ENCODE results near the gene MCUB. TPM values are rescaled to one million over a fixed set of nuclear protein-coding genes. Genes with fewer than 3 reads are reported as not detected.

The MCUB gene
- total and polyA plus RNA-seq, 9 of the 15 experiments (the other 6 are each of a cell fraction or from before 2014, with no cell fraction given) = 1.4 to 21.5 (median 5.4) TPM

GRCh38 chr4:109545401-109545800, 14.6 kb upstream of the MCUB start (continued):
- TF ChIP-seq E2F4 (CRISPR knock-in tag; IDR thresholded peaks at IDR 0.05; ENCODE audit: low read depth) = no peak
- no peak for TF ChIP-seq MXD1 (CRISPR knock-in tag; IDR thresholded peaks at IDR 0.05; ENCODE audit: borderline replicate concordance, poor library complexity, severe bottlenecking)
- no peak for TF ChIP-seq TAF7 (tag; IDR thresholded peaks at IDR 0.05)

GRCh38 chr4:109547394-109547793, 12.7 kb upstream of the MCUB start:
- TF ChIP-seq ZNF134 (CRISPR knock-in tag; conservative IDR thresholded peaks at IDR 0.05) = no peak
- no peak for TF ChIP-seq SNRNP70 (optimal IDR thresholded peaks at IDR 0.05; ENCODE audit: low read depth, low read length)
- TF ChIP-seq SRF (CRISPR knock-in tag; IDR thresholded peaks at IDR 0.05) = no peak
- TF ChIP-seq NFE2 (IDR thresholded peaks at IDR 0.05; ENCODE audit: low read depth) = no peak
- TF ChIP-seq KAT2B (IDR thresholded peaks at IDR 0.05; ENCODE audit: low read depth, low read length) = no peak
- TF ChIP-seq CREB1 (IDR thresholded peaks at IDR 0.05) = no peak
- no peak for TF ChIP-seq CREB1 (CRISPR knock-in tag; IDR thresholded peaks at IDR 0.05)
- TF ChIP-seq DMBX1 (CRISPR knock-in tag; IDR thresholded peaks at IDR 0.05; ENCODE audit: borderline replicate concordance) = no peak
- no peak for TF ChIP-seq ZBED1 (IDR thresholded peaks at IDR 0.05)
- TF ChIP-seq ZKSCAN3 (CRISPR knock-in tag; IDR thresholded peaks at IDR 0.05) = no peak
- Histone ChIP-seq H3K79me2 (ENCODE audit: control insufficient read depth, insufficient read depth, low read length) (no peaks in the 10 kb centered on the region), H4K20me1 (replicated peaks; ENCODE audit: control insufficient read depth, insufficient read depth, low read length) (no peaks in the 10 kb centered on the region), H3K4me3 (no peak overlapping the region), H3K9ac (ENCODE audit: insufficient read depth in 1 of 2, low read depth in 2 of 2, low read length in 2 of 2) (no peak overlapping the region), H3K9me3 (replicated peaks; ENCODE audit: control insufficient read depth, insufficient read depth, low read depth, low read length) (no peaks in the 10 kb centered on the region), H3K27ac (ENCODE audit: extremely low read depth, low read depth, low read length) (no peak overlapping the region), H2AFZ (ENCODE audit: low read depth, low read length) (no peak overlapping the region), H3K4me2 (ENCODE audit: insufficient read depth, low read length) (no peak overlapping the region), H3K27me3 (ENCODE audit: control insufficient read depth in 2 of 2, insufficient read depth in 2 of 2, low read length in 2 of 2) (no peaks in the 10 kb centered on the region), H3K36me3 (ENCODE audit: control insufficient read depth, insufficient read depth, low read length) (peaks cover 4% of the 10 kb centered on the region; the same call in 1 of the 3 replicates), H3K9me1 (ENCODE audit: control insufficient read depth, insufficient read depth, low read length) (no peaks in the 10 kb centered on the region), H3K4me1 (replicated peaks in 1 of 2; ENCODE audit: control insufficient read depth in 2 of 2, insufficient read depth in 2 of 2, low read length in 2 of 2) (no peaks in the 10 kb centered on the region)
- CTCF ChIA-PET (ENCODE audit: low intra/inter-chr PET ratio) = no interaction called here
- no TSS peak for BruUV-seq (replicated peaks)
- WGBS (ENCODE audit: insufficient coverage, low coverage, missing lambda C conversion rate) = 69% methylated on average over 5 of the region's 5 CpGs
- ATAC-seq = no peak
- intact Hi-C loops (cut with micrococcal nuclease) = no loop called here
- FAIRE-seq = no peak
- POLR2A ChIA-PET = no interaction called here
- in situ Hi-C loops (cut with MboI) = no loop called here
- DNase-seq (ENCODE audit: extremely low read depth in 1 of 4, low spot score in 3 of 4) = no peak
